Naive thymus-derived CD8-positive, alpha-beta T cell (primary cell): ENCODE data around the gene ZC3H12A. TPM values are rescaled to one million over a fixed set of nuclear protein-coding genes. Genes with fewer than 3 reads are reported as not detected.
"Not testable (repeated sequence)": the region's sequence is repeated elsewhere in the genome, so short reads cannot be mapped to it uniquely, and the experiment has no call there.

ENCODE experiments used
- ATAC-seq, 2 donors: fragments of 150-1000 bp; cut with Tn5 transposase in 1 of 2; sonication (Bioruptor Pico), chemical (Tn5 transposase) in 1 of 2; 1 replicate in 1 of 2; 2 replicates in 1 of 2; pipeline ENCODE4 v1.10.0; 2021; ENCODE audit warnings: mild to moderate bottlenecking in 2 of 2, moderate library complexity in 2 of 2
- POLR2A ChIA-PET: fragments of 350-600 bp; sonication (Branson Sonifier 250); formaldehyde crosslinking; loops from one replicate; lab custom pipeline; 2021; ENCODE audit warnings: antibody characterized with exemption; lab: Charles Lee
- DNase-seq, 10 donors: peaks; one replicate each; pipeline versions ENCODE4 v3.0.0 to v3.0.0-alpha.2; 2020 to 2022
- H3K27ac Mint-ChIP-seq, 10 donors: one replicate each; pipeline ENCODE4 v1.8.0; 2020 to 2022; ENCODE audit warnings: mild to moderate bottlenecking in 10 of 10, mixed read lengths in 10 of 10, moderate library complexity in 4 of 10, inconsistent platforms in 1 of 10
- H3K27me3 Mint-ChIP-seq, 5 donors: one replicate each; pipeline ENCODE4 v1.8.0; 2021 to 2022; ENCODE audit warnings: mixed read lengths in 5 of 5
- H3K36me3 Mint-ChIP-seq, 3 donors: one replicate each; pipeline ENCODE4 v1.8.0; 2020 to 2022; ENCODE audit warnings: mixed read lengths in 3 of 3, mild to moderate bottlenecking in 2 of 3, inconsistent platforms in 1 of 3
- H3K4me1 Mint-ChIP-seq, 4 donors: one replicate each; pipeline ENCODE4 v1.8.0; 2021 to 2022; ENCODE audit warnings: mixed read lengths in 4 of 4
- H3K4me3 Mint-ChIP-seq, 10 donors: one replicate each; pipeline ENCODE4 v1.8.0; 2020 to 2022; ENCODE audit warnings: mild to moderate bottlenecking in 10 of 10, mixed read lengths in 10 of 10, moderate library complexity in 6 of 10, inconsistent platforms in 1 of 10
- H3K9me3 Mint-ChIP-seq, 9 donors: one replicate each; pipeline ENCODE4 v1.8.0; 2020 to 2022; ENCODE audit warnings: mixed read lengths in 9 of 9, mild to moderate bottlenecking in 3 of 9, inconsistent platforms in 1 of 9, moderate library complexity in 1 of 9
- microRNA-seq: library from miRNA; unstranded; fragments of <30 nt; microRNA quantifications from one replicate; pipeline ENCODE4 v1.2.0, GENCODE V29; 2022; ENCODE audit warnings: borderline microRNAs expressed
- polyA plus RNA-seq, 3 donors: library from polyadenylated mRNA; unstranded; fragments of 300-500 nt; fragmentation: Illumina TruSeq; gene quantifications; one replicate each; pipeline ENCODE4 v1.2.3, GENCODE V29; 2021
- total RNA-seq, 8 experiments: library from RNA in 2 of 8; stranded (reverse) in 2 of 8; gene quantifications; one replicate each; pipeline ENCODE4 v1.2.3 and lab custom pipeline; 2021 to 2026

ZC3H12A gene
- total and polyA plus RNA-seq, 5 experiments from 2014 or later: 1.5 to 45.3 (median 10.0) TPM

GRCh38 chr1:37515185-37516034 lies 41.0 kb downstream of the ZC3H12A start:
- peaks cover 37 to 56% (median 54%) of the 10 kb centered on the region in 4 donors for H3K4me1 Mint-ChIP-seq
- POLR2A ChIA-PET: interaction anchor here (0.8 to 5.5 kb wide), 17 partner anchors 9 to 411 kb away, joined by 3 to 133 read pairs (median 4); partner anchors contain the start of genes CDCA8, GNL2, SNIP1 and ZC3H12A
- H3K4me3 Mint-ChIP-seq: peak overlapping the region; percentile 89 to 99 (median 96)

DNA sequence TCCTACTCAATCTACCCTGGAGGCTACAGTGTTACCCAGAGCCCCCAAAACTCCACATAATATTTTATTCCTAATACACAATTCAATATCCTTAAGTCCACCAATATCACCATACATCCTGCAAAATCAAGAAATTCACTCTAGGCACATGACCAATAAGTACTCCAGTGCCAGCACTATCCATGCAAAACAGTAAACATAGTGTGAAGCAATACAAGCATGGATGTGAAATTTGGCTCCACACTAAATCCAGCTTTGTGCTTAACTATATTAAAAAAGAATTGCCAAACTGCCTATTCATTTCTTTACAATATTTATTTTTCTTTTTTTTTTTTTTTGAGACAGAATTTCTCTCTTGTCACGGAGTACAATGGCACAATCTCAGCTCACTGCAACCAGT lies 43.2 kb downstream of the ZC3H12A start:
- Mint-ChIP-seq H3K36me3 (peaks cover under 1 to 9% (median 3%) of the 10 kb centered on the region in 3 donors), H3K4me3 (peak overlapping the region in 4 of 10 donors; percentile 7 to 42 (median 20)), H3K27ac (peak overlapping the region in 5 of 10 donors; percentile 27 to 73 (median 33)), H3K9me3 (peaks cover 0 to 15% (median 0%) of the 10 kb centered on the region in 9 donors), H3K27me3 (no peaks in the 10 kb centered on the region), H3K4me1 (peaks cover 31 to 46% (median 42%) of the 10 kb centered on the region in 4 donors)
- DNase-seq (no peak), ATAC-seq (no peak)
- POLR2A ChIA-PET: interaction anchor here (0.6 to 1.3 kb wide), 3 partner anchors 31 to 1297 kb away, joined by 3 to 5 read pairs (median 4); no protein-coding TSS in a partner anchor

More at GRCh38 chr1:37515185-37516034, 41.0 kb downstream of the ZC3H12A start:
- DNase-seq (peak in 1 of 10 donors; percentile 3), ATAC-seq (no peak)
- Mint-ChIP-seq H3K27ac (peak overlapping the region; percentile 98 to 100 (median 99)), H3K27me3 (no peaks in the 10 kb centered on the region), H3K36me3 (peaks cover 0 to 24% (median 0%) of the 10 kb centered on the region in 3 donors), H3K9me3 (peaks cover 0 to 9% (median 0%) of the 10 kb centered on the region in 9 donors)

DNA sequence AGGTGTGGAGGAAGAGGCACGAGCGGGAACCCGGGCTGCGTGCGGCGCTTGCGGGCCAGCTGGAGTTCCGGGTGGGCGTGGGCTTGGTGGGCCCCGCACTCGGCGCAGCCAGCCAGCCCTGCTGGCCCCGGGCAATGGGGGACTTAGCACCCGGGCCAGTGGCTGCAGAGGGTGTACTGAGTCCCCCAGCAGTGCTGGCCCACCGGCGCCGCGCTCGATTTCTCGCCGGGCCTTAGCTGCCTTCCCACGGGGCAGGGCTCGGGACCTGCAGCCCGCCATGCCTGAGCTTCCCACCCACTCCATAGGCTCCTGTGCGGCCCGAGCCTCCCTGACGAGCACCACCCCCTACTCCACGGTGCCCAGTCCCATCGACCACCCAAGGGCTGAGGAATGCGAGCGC lies 43.9 kb downstream of the ZC3H12A start:
- DNase-seq, ATAC-seq, H3K36me3 Mint-ChIP-seq, H3K27me3 Mint-ChIP-seq: not testable (repeated sequence)
- Mint-ChIP-seq H3K4me1 (peaks cover 31 to 47% (median 35%) of the 10 kb centered on the region in 4 donors), H3K27ac (peak overlapping the region in 3 of 10 donors; percentile 34 to 94 (median 92)), H3K4me3 (peak overlapping the region in 4 of 10 donors; percentile 85 to 99 (median 96)), H3K9me3 (peaks cover 0 to 22% (median 4%) of the 10 kb centered on the region in 9 donors)
- POLR2A ChIA-PET: interaction anchor here (0.6 to 3.1 kb wide), 6 partner anchors 32 to 1298 kb away, joined by 4 to 19 read pairs (median 6); partner anchors contain the start of gene SNIP1

DNA sequence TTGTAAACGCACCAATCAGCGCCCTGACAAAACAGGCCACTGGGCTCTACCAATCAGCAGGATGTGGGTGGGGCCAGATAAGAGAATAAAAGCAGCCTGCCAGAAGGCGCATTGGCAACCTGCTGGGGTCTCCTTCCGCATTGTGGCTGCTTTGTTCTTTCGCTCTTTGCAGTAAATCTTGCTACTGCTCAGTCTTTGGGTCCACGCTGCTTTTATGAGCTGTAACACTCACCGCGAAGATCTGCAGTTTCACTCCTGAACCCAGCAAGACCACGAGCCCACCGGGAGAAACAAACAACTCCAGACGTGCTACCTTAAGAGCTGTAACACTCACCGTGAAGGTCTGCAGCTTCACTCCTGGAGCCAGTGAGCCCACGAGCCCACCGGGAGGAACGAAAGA lies 44.5 kb downstream of the ZC3H12A start:
- DNase-seq: peak; percentile 40 to 84 (median 70)
- Mint-ChIP-seq H3K27ac (peak overlapping the region; percentile 85 to 97 (median 94)), H3K4me3 (peak overlapping the region; percentile 85 to 99 (median 96)), H3K36me3 (peaks cover 4 to 10% (median 8%) of the 10 kb centered on the region in 3 donors), H3K9me3 (peaks cover 0 to 23% (median 4%) of the 10 kb centered on the region in 9 donors), H3K4me1 (peaks cover 27 to 42% (median 29%) of the 10 kb centered on the region in 4 donors)
- POLR2A ChIA-PET: interaction anchor here (1.9 to 3.1 kb wide), 4 partner anchors 35 to 172 kb away, joined by 6 to 19 read pairs (median 9); partner anchors contain the start of gene SNIP1
- H3K27me3 Mint-ChIP-seq: not testable (repeated sequence)
- ATAC-seq: peak in 1 of 2 donors; percentile 7

GRCh38 chr1:37519613-37520012 lies 45.2 kb downstream of the ZC3H12A start:
- H3K27ac Mint-ChIP-seq: peak overlapping the region; percentile 85 to 97 (median 94)
- DNase-seq: peak in 7 of 10 donors; percentile 9 to 39 (median 34)
- POLR2A ChIA-PET: interaction anchor here (1.9 to 3.1 kb wide), 4 partner anchors 34 to 171 kb away, joined by 6 to 19 read pairs (median 9); partner anchors contain the start of gene SNIP1
- peaks cover 4 to 10% (median 8%) of the 10 kb centered on the region in 3 donors for H3K36me3 Mint-ChIP-seq
- H3K9me3 Mint-ChIP-seq: peaks cover 0 to 23% (median 4%) of the 10 kb centered on the region in 9 donors
- peak; percentile 27 to 70 for ATAC-seq
- H3K4me3 Mint-ChIP-seq: peak overlapping the region; percentile 85 to 99 (median 96)
- no peaks in the 10 kb centered on the region for H3K27me3 Mint-ChIP-seq
- H3K4me1 Mint-ChIP-seq: peaks cover 25 to 42% (median 28%) of the 10 kb centered on the region in 4 donors

GRCh38 chr1:37529888-37530287 lies 55.5 kb downstream of the ZC3H12A start:
- H3K9me3 Mint-ChIP-seq, DNase-seq, H3K27ac Mint-ChIP-seq, H3K4me3 Mint-ChIP-seq, POLR2A ChIA-PET, ATAC-seq, H3K27me3 Mint-ChIP-seq: not testable (repeated sequence)
- H3K4me1 Mint-ChIP-seq: peaks cover 0 to 10% (median 5%) of the 10 kb centered on the region in 4 donors
- H3K36me3 Mint-ChIP-seq: peaks cover 0 to 14% (median 2%) of the 10 kb centered on the region in 3 donors

GRCh38 chr1:37532418-37533156 lies 58.2 kb downstream of the ZC3H12A start:
- not testable (repeated sequence) for H3K4me3 Mint-ChIP-seq, H3K27me3 Mint-ChIP-seq

GRCh38 chr1:37533317-37534093 lies 59.1 kb downstream of the ZC3H12A start:
- Mint-ChIP-seq H3K36me3 (peaks cover 0 to 48% (median 10%) of the 10 kb centered on the region in 3 donors), H3K27ac (peak overlapping the region in 8 of 10 donors; percentile 3 to 77 (median 48)), H3K27me3 (no peaks in the 10 kb centered on the region), H3K4me3 (no peak overlapping the region), H3K4me1 (peaks cover 0 to 25% (median 9%) of the 10 kb centered on the region in 4 donors), H3K9me3 (no peaks in the 10 kb centered on the region)
- POLR2A ChIA-PET: interaction anchor here (1.0 kb wide), 1 partner anchor 9 kb away, joined by 3 read pairs; no protein-coding TSS in a partner anchor
- DNase-seq (no peak), ATAC-seq (no peak)

More at GRCh38 chr1:37532418-37533156, 58.2 kb downstream of the ZC3H12A start:
- Mint-ChIP-seq H3K36me3 (peaks cover 0 to 39% (median 5%) of the 10 kb centered on the region in 3 donors), H3K4me1 (peaks cover 0 to 25% (median 8%) of the 10 kb centered on the region in 4 donors), H3K27ac (peak overlapping the region in 3 of 10 donors; percentile 11 to 29 (median 25))
- not testable (repeated sequence) for DNase-seq, H3K9me3 Mint-ChIP-seq, ATAC-seq
- POLR2A ChIA-PET: interaction anchor here (0.6 to 1.1 kb wide), 2 partner anchors 57 to 1823 kb away, joined by 3 to 4 read pairs; no protein-coding TSS in a partner anchor

Small RNA genes within 50 kb of the gene (microRNA-seq; reads per million reads assigned to microRNA genes)
- gene MIR5581 (1.0 reads per million), gene MIR6732 (not detected)

Other genes with a start within 250 kb of the ZC3H12A start
- gene MEAF6, start 40.2 kb downstream of the ZC3H12A start, total RNA-seq: 10 to 100 TPM; 93.8 to 99.3 TPM
- gene MEAF6, start 40.2 kb downstream of the ZC3H12A start, polyA plus RNA-seq: 100 to 1,000 TPM; 118 to 184 (median 154) TPM
- 10 to 100 TPM; 36.3 to 36.9 TPM for gene SNIP1, start 79.7 kb downstream of the ZC3H12A start, total RNA-seq
- gene SNIP1, start 79.7 kb downstream of the ZC3H12A start, polyA plus RNA-seq: 1 to 10 TPM; 3.6 to 5.5 (median 3.7) TPM
- under 1 TPM; 0.49 to 0.60 TPM for gene DNALI1, start 82.4 kb downstream of the ZC3H12A start, total RNA-seq
- gene DNALI1, start 82.4 kb downstream of the ZC3H12A start, polyA plus RNA-seq: not detected
- 10 to 100 TPM; 36.7 to 44.2 TPM for gene GNL2, start 121.4 kb downstream of the ZC3H12A start, total RNA-seq
- gene GNL2, start 121.4 kb downstream of the ZC3H12A start, polyA plus RNA-seq: 10 to 100 TPM; 45.5 to 60.9 (median 46.2) TPM
- gene RSPO1, start 160.3 kb downstream of the ZC3H12A start, total RNA-seq: not detected
- gene RSPO1, start 160.3 kb downstream of the ZC3H12A start, polyA plus RNA-seq: under 1 TPM in 1 of 3 donors, not detected in 2; 0.06 TPM
- gene CDCA8, start 217.9 kb downstream of the ZC3H12A start, total RNA-seq: 1 to 10 TPM; 1.0 to 1.4 TPM
- 1 to 10 TPM in 1 of 3 donors, under 1 TPM in 2; 0.40 to 2.0 (median 0.54) TPM for gene CDCA8, start 217.9 kb downstream of the ZC3H12A start, polyA plus RNA-seq